ENCODE measurements around the gene SUGCT.

SUGCT gene

GRCh38 chr7:40694991-40695390 lies 560.2 kb downstream of the SUGCT start:
- no peaks in the 10 kb centered on the region for H3K27me3 ChIP-seq (ENCODE audit: insufficient read depth, insufficient read length)
- no peak overlapping the region for H3K9ac ChIP-seq (ENCODE audit: insufficient read length, low read depth)
- no peaks in the 10 kb centered on the region for H3K9me3 ChIP-seq (ENCODE audit: insufficient read depth, low read length)
- no peak for TF ChIP-seq YY1 (IDR thresholded peaks at IDR 0.05; ENCODE audit: insufficient read depth, insufficient read length)
- TF ChIP-seq SUZ12 (IDR thresholded peaks at IDR 0.05; ENCODE audit: extremely low read depth, insufficient read depth, insufficient read length) = no peak
- no peak for TF ChIP-seq ZNF274 (IDR thresholded peaks at IDR 0.05; ENCODE audit: low read depth, low read length)
- H3K4me1 ChIP-seq (ENCODE audit: insufficient read depth, insufficient read length) = no peaks in the 10 kb centered on the region
- H3K36me3 ChIP-seq (ENCODE audit: insufficient read depth, insufficient read length, low read length) = no peaks in the 10 kb centered on the region
- H3K4me3 ChIP-seq (ENCODE audit: insufficient read length, low read depth) = no peak overlapping the region
- no peak for DNase-seq (ENCODE audit: low read depth, low spot score)

GRCh38 chr7:40697653-40698052 lies 562.8 kb downstream of the SUGCT start:
- Histone ChIP-seq H3K9me3 (ENCODE audit: insufficient read depth, low read length) (no peaks in the 10 kb centered on the region), H3K36me3 (ENCODE audit: insufficient read depth, insufficient read length, low read length) (no peaks in the 10 kb centered on the region), H3K27me3 (ENCODE audit: insufficient read depth, insufficient read length) (no peaks in the 10 kb centered on the region), H3K4me3 (ENCODE audit: insufficient read length, low read depth) (no peak overlapping the region), H3K4me1 (ENCODE audit: insufficient read depth, insufficient read length) (no peaks in the 10 kb centered on the region), H3K9ac (ENCODE audit: insufficient read length, low read depth) (no peak overlapping the region)
- DNase-seq (ENCODE audit: low read depth, low spot score) = no peak
- TF ChIP-seq ZNF274 (IDR thresholded peaks at IDR 0.05; ENCODE audit: low read depth, low read length) = no peak

GRCh38 chr7:40698214-40698920 lies 563.6 kb downstream of the SUGCT start:
- no peak for TF ChIP-seq SUZ12 (IDR thresholded peaks at IDR 0.05; ENCODE audit: extremely low read depth, insufficient read depth, insufficient read length)
- no peak for TF ChIP-seq YY1 (IDR thresholded peaks at IDR 0.05; ENCODE audit: insufficient read depth, insufficient read length)
- no peak for TF ChIP-seq ZNF274 (IDR thresholded peaks at IDR 0.05; ENCODE audit: low read depth, low read length)
- Histone ChIP-seq H3K27me3 (ENCODE audit: insufficient read depth, insufficient read length) (no peaks in the 10 kb centered on the region), H3K36me3 (ENCODE audit: insufficient read depth, insufficient read length, low read length) (no peaks in the 10 kb centered on the region), H3K4me3 (ENCODE audit: insufficient read length, low read depth) (no peak overlapping the region), H3K9ac (ENCODE audit: insufficient read length, low read depth) (no peak overlapping the region), H3K9me3 (ENCODE audit: insufficient read depth, low read length) (no peaks in the 10 kb centered on the region), H3K4me1 (ENCODE audit: insufficient read depth, insufficient read length) (no peaks in the 10 kb centered on the region)
- no peak for DNase-seq (ENCODE audit: low read depth, low spot score)

- Histone ChIP-seq H3K9me3 (ENCODE audit: insufficient read depth, low read length) (no peaks in the 10 kb centered on the region), H3K4me1 (ENCODE audit: insufficient read depth, insufficient read length) (no peaks in the 10 kb centered on the region), H3K36me3 (ENCODE audit: insufficient read depth, insufficient read length, low read length) (no peaks in the 10 kb centered on the region), H3K27me3 (ENCODE audit: insufficient read depth, insufficient read length) (no peaks in the 10 kb centered on the region), H3K4me3 (ENCODE audit: insufficient read length, low read depth) (no peak overlapping the region), H3K9ac (ENCODE audit: insufficient read length, low read depth) (no peak overlapping the region)
- TF ChIP-seq SUZ12 (IDR thresholded peaks at IDR 0.05; ENCODE audit: extremely low read depth, insufficient read depth, insufficient read length) = no peak
- TF ChIP-seq ZNF274 (IDR thresholded peaks at IDR 0.05; ENCODE audit: low read depth, low read length) = no peak
- no peak for TF ChIP-seq YY1 (IDR thresholded peaks at IDR 0.05; ENCODE audit: insufficient read depth, insufficient read length)
- DNase-seq (ENCODE audit: low read depth, low spot score) = no peak
Observed at GRCh38 chr7:40698921-40699260, 564.1 kb downstream of the SUGCT start.

- Histone ChIP-seq H3K36me3 (ENCODE audit: insufficient read depth, insufficient read length, low read length) (no peaks in the 10 kb centered on the region), H3K4me1 (ENCODE audit: insufficient read depth, insufficient read length) (no peaks in the 10 kb centered on the region), H3K9ac (ENCODE audit: insufficient read length, low read depth) (no peak overlapping the region), H3K9me3 (ENCODE audit: insufficient read depth, low read length) (no peaks in the 10 kb centered on the region), H3K27me3 (ENCODE audit: insufficient read depth, insufficient read length) (no peaks in the 10 kb centered on the region), H3K4me3 (ENCODE audit: insufficient read length, low read depth) (no peak overlapping the region)
- TF ChIP-seq SUZ12 (IDR thresholded peaks at IDR 0.05; ENCODE audit: extremely low read depth, insufficient read depth, insufficient read length) (no peak), YY1 (IDR thresholded peaks at IDR 0.05; ENCODE audit: insufficient read depth, insufficient read length) (no peak), ZNF274 (IDR thresholded peaks at IDR 0.05; ENCODE audit: low read depth, low read length) (no peak)
- DNase-seq (ENCODE audit: low read depth, low spot score) = no peak
Observed at GRCh38 chr7:40700653-40701421, 566.0 kb downstream of the SUGCT start.

- Histone ChIP-seq H3K27me3 (ENCODE audit: insufficient read depth, insufficient read length) (no peaks in the 10 kb centered on the region), H3K9ac (ENCODE audit: insufficient read length, low read depth) (no peak overlapping the region), H3K4me3 (ENCODE audit: insufficient read length, low read depth) (no peak overlapping the region), H3K9me3 (ENCODE audit: insufficient read depth, low read length) (no peaks in the 10 kb centered on the region), H3K36me3 (ENCODE audit: insufficient read depth, insufficient read length, low read length) (no peaks in the 10 kb centered on the region), H3K4me1 (ENCODE audit: insufficient read depth, insufficient read length) (no peaks in the 10 kb centered on the region)
- DNase-seq (ENCODE audit: low read depth, low spot score) = no peak
- TF ChIP-seq YY1 (IDR thresholded peaks at IDR 0.05; ENCODE audit: insufficient read depth, insufficient read length) (no peak), ZNF274 (IDR thresholded peaks at IDR 0.05; ENCODE audit: low read depth, low read length) (no peak), SUZ12 (IDR thresholded peaks at IDR 0.05; ENCODE audit: extremely low read depth, insufficient read depth, insufficient read length) (no peak)
Observed at GRCh38 chr7:40701836-40702551, 567.2 kb downstream of the SUGCT start.

GRCh38 chr7:40704172-40704571 lies 569.4 kb downstream of the SUGCT start:
- no peaks in the 10 kb centered on the region for H3K9me3 ChIP-seq (ENCODE audit: insufficient read depth, low read length)
- H3K36me3 ChIP-seq (ENCODE audit: insufficient read depth, insufficient read length, low read length) = no peaks in the 10 kb centered on the region
- H3K4me1 ChIP-seq (ENCODE audit: insufficient read depth, insufficient read length) = no peaks in the 10 kb centered on the region
- H3K27me3 ChIP-seq (ENCODE audit: insufficient read depth, insufficient read length) = no peaks in the 10 kb centered on the region
- no peak overlapping the region for H3K4me3 ChIP-seq (ENCODE audit: insufficient read length, low read depth)
- no peak for TF ChIP-seq SUZ12 (IDR thresholded peaks at IDR 0.05; ENCODE audit: extremely low read depth, insufficient read depth, insufficient read length)
- no peak for TF ChIP-seq YY1 (IDR thresholded peaks at IDR 0.05; ENCODE audit: insufficient read depth, insufficient read length)
- TF ChIP-seq ZNF274 (IDR thresholded peaks at IDR 0.05; ENCODE audit: low read depth, low read length) = no peak
- no peak overlapping the region for H3K9ac ChIP-seq (ENCODE audit: insufficient read length, low read depth)
- DNase-seq (ENCODE audit: low read depth, low spot score) = no peak
